Stomach smooth muscle (tissue), 2 donors: Measurements from ENCODE around the gene DNAH11.

Experiments
- H3K27ac ChIP-seq: one replicate; pipeline ENCODE4 v1.7.0; 2013; ENCODE audit warnings: mild to moderate bottlenecking, low read length, inconsistent platforms
- H3K27me3 ChIP-seq, 2 donors: one replicate each; pipeline ENCODE4 v1.7.0; 2013; ENCODE audit warnings: low read length in 2 of 2; ENCODE audit not compliant: insufficient read depth in 2 of 2, control insufficient read depth in 1 of 2
- H3K36me3 ChIP-seq, 2 donors: one replicate each; pipeline ENCODE4 v1.7.0; 2013; ENCODE audit warnings: low read length in 2 of 2; ENCODE audit not compliant: control insufficient read depth in 2 of 2, insufficient read depth in 2 of 2
- H3K4me1 ChIP-seq: one replicate; pipeline ENCODE4 v1.7.0; 2013; ENCODE audit warnings: low read length; ENCODE audit not compliant: control insufficient read depth, insufficient read depth
- H3K4me3 ChIP-seq, 2 donors: one replicate each; pipeline ENCODE4 v1.7.0; 2013; ENCODE audit warnings: low read length in 2 of 2
- H3K9ac ChIP-seq, 2 donors: one replicate each; pipeline ENCODE4 v1.7.0; 2013; ENCODE audit warnings: low read length in 2 of 2, mild to moderate bottlenecking in 1 of 2
- H3K9me3 ChIP-seq, 2 donors: one replicate each; pipeline ENCODE4 v1.7.0; 2013; ENCODE audit warnings: low read length in 2 of 2; ENCODE audit not compliant: control insufficient read depth in 2 of 2
- donor health status: healthy.
- donor health status: Pancreatic carcinoma.

The DNAH11 gene

DNA sequence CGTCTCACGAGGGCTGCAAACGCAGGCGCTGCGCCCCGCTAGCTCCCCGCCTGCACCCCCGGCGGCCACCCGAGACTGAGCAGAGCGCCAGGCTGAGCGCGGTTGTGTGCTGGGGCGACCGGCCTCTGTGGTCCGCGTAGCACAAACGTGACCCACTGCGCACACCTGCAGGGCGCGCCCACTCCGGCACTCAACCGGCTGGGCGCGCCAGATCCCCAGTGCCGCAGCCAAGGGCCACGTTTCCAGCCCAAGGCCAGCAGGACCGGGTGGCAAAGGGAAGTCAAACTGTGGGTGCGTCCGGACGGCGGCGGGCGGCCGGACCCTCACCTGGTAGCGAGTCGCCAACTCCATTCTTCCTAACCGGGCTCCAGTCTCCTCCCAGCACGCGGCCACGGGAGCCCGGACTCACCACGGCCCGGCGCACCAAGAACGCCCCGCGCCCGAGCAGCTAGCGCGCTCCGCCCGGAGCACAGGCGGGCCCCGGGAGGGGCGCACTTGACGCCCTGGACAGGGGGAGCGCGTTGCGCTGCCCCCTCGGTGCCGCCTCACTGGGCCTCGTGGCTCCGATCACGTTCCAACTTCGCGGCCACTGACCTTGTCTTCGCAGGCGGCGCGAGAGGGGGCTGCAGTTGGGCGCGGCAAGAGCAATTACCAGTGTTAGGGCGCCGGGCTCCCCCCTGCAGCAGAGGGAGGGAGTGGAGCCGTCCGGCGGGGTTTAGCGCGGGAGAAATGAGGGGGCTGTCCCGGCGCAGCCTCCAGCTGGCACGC, 402.8 kb downstream of the DNAH11 start, which contains the start of gene CDCA7L:
Gene CDCA7L, minus strand, starts transcription at position 446 of the 768 bp plus-strand sequence. Its CDS starts 95 bp downstream, at position 351.
- Histone ChIP-seq H3K4me3 (peak within 1 kb of the TSS; percentile 79 to 80), H3K36me3 (no peaks in the 10 kb centered on the region), H3K27me3 (no peaks in the 10 kb centered on the region), H3K4me1 (peaks cover 30% of the 10 kb centered on the region), H3K27ac (peak within 1 kb of the TSS; percentile 78), H3K9me3 (no peaks in the 10 kb centered on the region), H3K9ac (peak within 1 kb of the TSS; percentile 36 to 66)

DNA sequence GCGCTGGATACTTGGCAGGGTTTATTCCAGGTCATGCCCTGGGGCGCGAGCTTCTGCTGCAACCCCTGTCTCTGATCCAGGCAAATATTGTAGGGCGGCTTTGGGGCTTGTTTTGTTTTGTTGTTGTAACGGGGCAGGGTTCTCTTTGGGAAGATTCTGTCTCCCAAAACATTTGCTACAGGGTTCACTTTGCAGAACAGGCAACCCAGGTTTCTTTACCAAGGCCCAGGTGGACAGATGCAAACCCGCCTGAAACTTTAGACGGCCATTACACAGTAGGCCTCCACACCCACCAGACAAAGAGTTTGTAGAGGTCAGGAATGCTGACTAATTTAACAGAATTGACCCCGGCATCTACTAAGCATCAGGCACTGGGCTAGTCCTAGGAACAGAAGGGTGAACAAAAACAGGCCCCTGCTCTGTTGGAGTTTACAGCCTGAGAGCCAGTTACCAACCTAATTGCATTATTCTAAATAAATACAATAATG, 403.4 kb downstream of the DNAH11 start:
- peaks cover 30% of the 10 kb centered on the region for H3K4me1 ChIP-seq
- H3K9ac ChIP-seq: peak overlapping the region in 1 of 2 donors; percentile 48
- H3K27ac ChIP-seq: peak overlapping the region; percentile 78
- H3K36me3 ChIP-seq: no peaks in the 10 kb centered on the region
- peak overlapping the region; percentile 79 to 80 for H3K4me3 ChIP-seq
- H3K27me3 ChIP-seq: no peaks in the 10 kb centered on the region
- H3K9me3 ChIP-seq: no peaks in the 10 kb centered on the region

DNA sequence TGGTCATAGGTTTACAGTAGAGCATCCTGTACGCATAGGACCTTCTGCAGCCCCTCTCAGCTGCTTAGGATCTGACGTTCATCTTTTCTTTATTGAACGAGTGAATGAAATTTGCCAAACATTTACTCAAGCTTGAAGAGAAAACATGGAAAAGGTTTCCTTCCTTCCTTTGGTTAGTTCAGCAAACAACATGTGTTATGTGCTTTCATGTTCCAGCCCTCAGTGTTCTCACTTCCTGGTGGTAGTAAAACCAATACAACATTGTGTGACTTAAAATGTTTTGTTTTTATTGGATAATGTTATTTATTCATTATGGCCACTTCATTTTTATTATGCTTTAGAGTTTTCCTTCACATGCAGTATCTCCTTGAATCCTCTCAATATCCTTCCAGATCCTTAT, 404.2 kb downstream of the DNAH11 start:
- no peak overlapping the region for H3K9ac ChIP-seq
- H3K27me3 ChIP-seq: no peaks in the 10 kb centered on the region
- H3K36me3 ChIP-seq: no peaks in the 10 kb centered on the region
- H3K27ac ChIP-seq: no peak overlapping the region
- H3K4me3 ChIP-seq: no peak overlapping the region
- H3K4me1 ChIP-seq: peaks cover 23% of the 10 kb centered on the region
- H3K9me3 ChIP-seq: no peaks in the 10 kb centered on the region

DNA sequence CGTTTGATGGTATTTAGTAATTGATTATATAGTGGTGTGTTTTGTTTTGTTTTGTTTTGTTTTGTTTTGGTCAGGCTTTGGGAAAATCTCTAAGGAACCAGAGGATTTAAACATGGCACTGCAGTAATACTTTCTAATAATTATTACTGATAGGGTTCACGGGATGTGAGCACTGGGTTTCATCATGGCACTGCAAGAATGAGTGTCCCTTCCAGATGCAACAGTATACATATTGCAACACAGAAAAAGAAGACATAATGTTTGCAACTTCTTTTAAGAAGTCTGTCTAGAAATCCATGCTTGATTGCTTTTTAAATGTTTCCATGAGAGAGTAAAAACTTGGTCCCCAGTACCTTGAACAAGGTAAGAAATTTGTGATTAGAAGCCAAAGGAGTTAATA, 405.1 kb downstream of the DNAH11 start:
- no peak overlapping the region for H3K27ac ChIP-seq
- H3K9ac ChIP-seq: no peak overlapping the region
- no peaks in the 10 kb centered on the region for H3K36me3 ChIP-seq
- no peaks in the 10 kb centered on the region for H3K9me3 ChIP-seq
- H3K27me3 ChIP-seq: no peaks in the 10 kb centered on the region
- peaks cover 17% of the 10 kb centered on the region for H3K4me1 ChIP-seq
- H3K4me3 ChIP-seq: no peak overlapping the region

DNA sequence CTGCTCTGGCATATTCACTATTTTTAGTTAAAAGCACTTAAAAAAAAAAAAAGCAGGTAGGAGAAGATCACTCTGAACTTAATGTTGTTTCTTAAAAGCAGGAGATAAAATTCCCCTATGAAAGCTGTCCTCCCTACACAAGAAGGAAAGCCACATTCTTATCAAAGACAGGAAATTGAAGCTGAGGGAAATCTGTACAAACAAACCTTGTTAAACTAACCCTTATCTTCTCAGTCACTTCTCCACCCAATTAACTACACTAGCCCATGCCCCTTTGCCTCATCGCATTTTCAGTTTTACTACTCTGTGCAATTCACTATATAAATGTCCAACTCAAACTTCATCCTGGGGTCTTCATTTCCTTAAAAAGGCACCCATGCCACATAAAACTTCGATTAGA, 405.5 kb downstream of the DNAH11 start:
- Histone ChIP-seq H3K4me3 (no peak overlapping the region), H3K4me1 (peaks cover 13% of the 10 kb centered on the region), H3K9ac (no peak overlapping the region), H3K27me3 (no peaks in the 10 kb centered on the region), H3K9me3 (no peaks in the 10 kb centered on the region), H3K27ac (no peak overlapping the region), H3K36me3 (no peaks in the 10 kb centered on the region)

DNA sequence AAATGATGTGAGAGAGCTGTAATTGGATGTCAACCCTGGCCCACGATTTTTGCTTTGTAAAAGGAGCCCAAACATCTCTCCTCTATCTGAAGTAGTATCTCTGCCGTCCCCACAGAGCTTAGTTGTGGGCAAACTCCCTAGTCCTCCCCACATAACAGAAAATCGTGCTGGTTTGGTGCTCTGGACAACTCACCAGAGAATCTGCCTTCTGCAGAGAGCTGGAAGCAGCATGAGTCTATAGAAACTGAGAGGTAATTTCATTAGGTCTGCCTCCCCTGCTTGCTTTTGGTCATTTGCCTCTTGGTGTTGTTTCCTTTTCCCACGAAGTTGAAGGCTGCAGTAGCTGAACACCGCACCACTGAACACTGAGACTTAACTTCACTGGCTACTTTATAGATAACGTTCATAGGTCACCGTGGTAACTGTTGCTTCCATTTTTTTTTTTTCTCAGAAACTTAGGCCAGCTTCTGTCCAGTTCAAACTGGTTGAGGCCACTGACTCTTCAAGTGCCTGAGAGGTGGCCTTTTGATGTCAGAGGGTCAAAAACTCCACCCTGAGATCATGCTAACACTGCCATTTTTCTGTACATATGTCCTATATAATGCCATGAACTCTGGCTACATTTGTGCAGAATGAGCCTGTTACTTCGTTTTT, 406.2 kb downstream of the DNAH11 start:
- Histone ChIP-seq H3K27me3 (no peaks in the 10 kb centered on the region), H3K36me3 (no peaks in the 10 kb centered on the region), H3K4me1 (peaks cover 10% of the 10 kb centered on the region), H3K9ac (no peak overlapping the region), H3K27ac (no peak overlapping the region), H3K4me3 (no peak overlapping the region), H3K9me3 (no peaks in the 10 kb centered on the region)
